Endothelial cell of umbilical vein (primary cell): ENCODE data around the gene MMRN1. TPM values are rescaled to one million over a fixed set of nuclear protein-coding genes. Genes with fewer than 3 reads are reported as not detected.

Experiments used
- BruUV-seq: library from RNA; stranded (reverse); fragments of 400-500 nt; replicated peaks from 2 replicates; lab custom pipeline; 2021; lab: Mats Ljungman, UMichigan
- CTCF ChIA-PET: fragments of 300-600, 350-600 bp; sonication (Branson Sonifier 250); formaldehyde crosslinking; loops from one replicate; lab custom pipeline; 2021; ENCODE audit warnings: antibody characterized with exemption, inconsistent platforms; lab: Charles Lee
- POLR2A ChIA-PET: fragments of 300-600, 350-600 bp; sonication (Branson Sonifier 250); formaldehyde crosslinking; loops from one replicate; lab custom pipeline; 2021; ENCODE audit warnings: antibody characterized with exemption, inconsistent platforms; lab: Charles Lee
- DNase-seq: peaks from one replicate; pipeline ENCODE4 v3.0.0-alpha.2; 2011; ENCODE audit warnings: low read depth, low spot score
- FAIRE-seq: peaks from 2 replicates; lab custom pipeline; 2011; peaks lifted over from hg19 to GRCh38; lab: Jason Lieb, UNC
- H2AFZ ChIP-seq: 2 replicates; pipeline ENCODE4 v1.6.0; 2012; ENCODE audit warnings: low read depth, low read length, control low read depth, inconsistent platforms
- H3K27ac ChIP-seq: 2 replicates; pipeline ENCODE4 v1.5.1; 2011; ENCODE audit warnings: low read depth, mild to moderate bottlenecking, control low read depth, low read length, moderate library complexity; ENCODE audit not compliant: insufficient read depth
- H3K27me3 ChIP-seq, 2 experiments: 2 replicates each; pipeline versions ENCODE4 v1.6.0 to v1.6.1; 2011; ENCODE audit warnings: low read length in 2 of 2, mixed read lengths in 1 of 2; ENCODE audit not compliant: control insufficient read depth in 2 of 2, insufficient read depth in 2 of 2
- H3K36me3 ChIP-seq, 2 experiments: 2 replicates in 1 of 2; 3 replicates in 1 of 2; pipeline ENCODE4 v1.5.1; 2011; ENCODE audit warnings: low read length in 2 of 2, mild to moderate bottlenecking in 1 of 2, moderate library complexity in 1 of 2; ENCODE audit not compliant: control insufficient read depth in 2 of 2, insufficient read depth in 2 of 2; ENCODE audit errors: extremely low read depth in 1 of 2
- H3K4me1 ChIP-seq: 3 replicates; pipeline ENCODE4 v1.5.1; 2011; ENCODE audit warnings: mild to moderate bottlenecking, low read length; ENCODE audit not compliant: control insufficient read depth, insufficient read depth; ENCODE audit errors: extremely low read depth
- H3K4me2 ChIP-seq: 2 replicates; pipeline ENCODE4 v1.6.1; 2011; ENCODE audit warnings: low read length, control low read depth, mixed read lengths; ENCODE audit not compliant: insufficient read depth
- H3K4me3 ChIP-seq, 3 experiments: fragments of 200-600 bp in 1 of 3; sonication (generic), shearing (Covaris generic) in 1 of 3; replicated peaks in 1 of 3; 2 replicates each; pipeline ENCODE4 v1.5.1; 2011 to 2016; ENCODE audit warnings: control low read depth in 3 of 3, low read length in 3 of 3, mild to moderate bottlenecking in 2 of 3, inconsistent platforms in 1 of 3, low read depth in 1 of 3, moderate library complexity in 1 of 3; ENCODE audit not compliant: insufficient read depth in 1 of 3
- H3K79me2 ChIP-seq: 2 replicates; pipeline ENCODE4 v1.6.0; 2012; ENCODE audit warnings: low read length, inconsistent platforms; ENCODE audit not compliant: control insufficient read depth, insufficient read depth
- H3K9ac ChIP-seq: replicated peaks from 2 replicates; pipeline ENCODE3; 2011; ENCODE audit warnings: low read length, control low read depth; ENCODE audit not compliant: insufficient read depth; ENCODE audit errors: extremely low read depth
- H3K9me1 ChIP-seq: replicated peaks from 3 replicates; pipeline ENCODE4 v1.6.0; 2011; ENCODE audit warnings: mild to moderate bottlenecking, low read length; ENCODE audit not compliant: control insufficient read depth, insufficient read depth; ENCODE audit errors: extremely low read depth
- H3K9me3 ChIP-seq: replicated peaks from 2 replicates; pipeline ENCODE4 v1.5.1; 2012; ENCODE audit warnings: low read length, inconsistent platforms; ENCODE audit not compliant: control insufficient read depth, insufficient read depth
- H4K20me1 ChIP-seq: replicated peaks from 2 replicates; pipeline ENCODE3; 2011; ENCODE audit warnings: mild to moderate bottlenecking, low read length; ENCODE audit not compliant: control insufficient read depth, insufficient read depth; ENCODE audit errors: extremely low read depth
- CTCF ChIP-seq, 2 donors: IDR thresholded peaks; 1 replicate in 1 of 2; 2 replicates in 1 of 2; pipeline ENCODE4 v1.5.1; 2011; ENCODE audit warnings: low read length in 2 of 2, mild to moderate bottlenecking in 2 of 2, moderate library complexity in 2 of 2, control low read depth in 1 of 2, inconsistent platforms in 1 of 2, low read depth in 1 of 2; ENCODE audit not compliant: insufficient read depth in 1 of 2; ENCODE audit errors: extremely low read depth in 1 of 2
- EZH2 ChIP-seq: IDR thresholded peaks from 2 replicates; pipeline ENCODE4 v1.6.1; 2012; ENCODE audit warnings: borderline replicate concordance, low read depth, mild to moderate bottlenecking, moderate library complexity, low read length, inconsistent platforms; ENCODE audit not compliant: severe bottlenecking
- FOS ChIP-seq: IDR thresholded peaks from 2 replicates; pipeline ENCODE4 v1.6.1; 2011; ENCODE audit warnings: mild to moderate bottlenecking, low read length, moderate library complexity, borderline replicate concordance; ENCODE audit not compliant: insufficient read depth
- GATA2 ChIP-seq: IDR thresholded peaks from 2 replicates; pipeline ENCODE4 v1.7.0; 2011; ENCODE audit warnings: low read depth, mild to moderate bottlenecking, moderate library complexity, mixed read lengths, low read length; ENCODE audit not compliant: insufficient read length, insufficient read depth
- JUN ChIP-seq: IDR thresholded peaks from 2 replicates; pipeline ENCODE4 v1.6.1; 2011; ENCODE audit warnings: borderline replicate concordance, low read depth; ENCODE audit not compliant: insufficient read length, insufficient read depth
- MYC ChIP-seq: IDR thresholded peaks from one replicate; pipeline ENCODE4 v1.6.1; 2011; ENCODE audit warnings: mild to moderate bottlenecking, low read depth, low read length
- POLR2A ChIP-seq: IDR thresholded peaks from 2 replicates; pipeline ENCODE4 v1.6.1; 2012; ENCODE audit warnings: low read depth, mild to moderate bottlenecking, control low read depth, low read length
- POLR2AphosphoS5 ChIP-seq: IDR thresholded peaks from 2 replicates; pipeline ENCODE4 v1.6.1; 2012; ENCODE audit warnings: low read depth, mild to moderate bottlenecking, control low read depth, low read length, moderate library complexity; ENCODE audit not compliant: insufficient read depth
- dilution Hi-C: fragments of 300-500 bp; cut with MboI; formaldehyde crosslinking; loops from one replicate; pipeline ENCODE4 v1.15.0; 2019; ENCODE audit warnings: low sequenced_read_pairs; ENCODE audit not compliant: extremely low pct_ligation_motif_present
- intact Hi-C: fragments of 100-400 bp; cut with micrococcal nuclease; formaldehyde crosslinking; loops from one replicate; pipeline ENCODE4 v1.10.0; 2022
- polyA plus RNA-seq, 4 experiments: library from polyadenylated mRNA; depleted of rRNA in 3 of 4; stranded (reverse) in 3 of 4; unstranded in 1 of 4; fragments of >200 nt; gene quantifications; 2 replicates each; pipeline versions ENCODE4 v1.2.1 to v1.2.3, GENCODE V29; 2011 to 2012; ENCODE audit warnings: missing spikeins in 1 of 4
- total RNA-seq: library from RNA; stranded (reverse); gene quantifications from 2 replicates; pipeline ENCODE4 v1.2.3, GENCODE V29; 2021
- TF ChIP-seq, protein P1 (sequence below): IDR thresholded peaks from 2 replicates; pipeline ENCODE4 v1.6.1; 2011; ENCODE audit not compliant: insufficient read depth, insufficient read length

MMRN1 gene
- total and polyA plus RNA-seq, 2 donors (not counting 3 experiments of a cell fraction or from before 2014, with no cell fraction given), result 143 to 414 TPM

DNA sequence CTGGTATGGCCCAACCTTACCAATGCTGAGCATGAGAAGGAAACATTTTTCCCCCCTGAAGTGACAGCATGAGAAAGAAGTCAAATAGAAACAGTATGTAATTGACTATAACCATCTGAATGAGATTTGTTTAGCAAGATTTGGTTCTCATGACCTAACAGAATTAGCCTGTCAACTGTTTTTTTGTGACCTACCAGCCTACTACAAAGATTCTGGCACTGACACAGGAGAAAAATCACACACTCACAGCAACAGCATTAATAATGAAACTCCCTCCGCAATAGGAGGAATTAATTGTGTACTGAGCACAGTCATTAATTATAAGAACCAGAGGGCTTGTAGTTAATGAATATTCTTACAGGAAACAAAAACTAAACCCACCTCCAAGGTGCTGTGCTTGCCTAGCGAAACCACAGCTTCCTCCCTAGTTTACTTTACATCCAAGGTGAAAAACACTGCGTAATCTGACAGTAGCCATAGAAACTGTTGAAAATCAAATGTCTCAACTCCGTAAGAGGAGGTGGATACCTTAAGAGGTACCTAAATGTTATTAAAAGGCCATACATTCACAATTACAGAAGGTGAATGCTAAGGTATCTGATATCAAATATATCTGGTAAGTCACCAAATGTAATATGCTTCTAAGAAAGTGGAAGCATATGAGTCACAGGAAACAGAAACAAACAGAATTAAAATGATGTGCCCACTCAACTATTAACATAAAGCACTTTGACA, 34.9 kb downstream of the MMRN1 start:
- CTCF ChIA-PET, result interaction anchor here (0.6 kb wide), 1 partner anchor 8 kb away, joined by 3 read pairs; no protein-coding TSS in a partner anchor
- peak; percentile 50 for DNase-seq
- dilution Hi-C loops, result no loop called here

GRCh38 chr4:89939546-89939945, 44.9 kb downstream of the MMRN1 start:
- Histone ChIP-seq H3K4me1 (no peaks in the 10 kb centered on the region), H3K9me3 (no peaks in the 10 kb centered on the region), H3K9me1 (no peaks in the 10 kb centered on the region), H3K27me3 (no peaks in the 10 kb centered on the region), H2AFZ (no peak overlapping the region), H3K4me3 (no peak overlapping the region), H3K4me2 (no peak overlapping the region), H3K36me3 (peaks cover 6 to 15% of the 10 kb centered on the region in 2 experiments), H3K9ac (no peak overlapping the region), H4K20me1 (no peaks in the 10 kb centered on the region), H3K79me2 (peaks cover 26% of the 10 kb centered on the region), H3K27ac (no peak overlapping the region)
- intact Hi-C loops (no loop called here), dilution Hi-C loops (no loop called here)
- no peak for DNase-seq
- TF ChIP-seq MYC (no peak), EZH2 (no peak), CTCF (IDR thresholded peaks at IDR 0.05; ENCODE audit: extremely low read depth in 1 of 2, insufficient read depth in 1 of 2, low read depth in 1 of 2, low read length in 2 of 2) (no peak), FOS (no peak), JUN (no peak), POLR2A (no peak), GATA2 (no peak), POLR2AphosphoS5 (no peak)
- TF ChIP-seq, protein P1, sequence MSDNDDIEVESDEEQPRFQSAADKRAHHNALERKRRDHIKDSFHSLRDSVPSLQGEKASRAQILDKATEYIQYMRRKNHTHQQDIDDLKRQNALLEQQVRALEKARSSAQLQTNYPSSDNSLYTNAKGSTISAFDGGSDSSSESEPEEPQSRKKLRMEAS, result no peak
- CTCF ChIA-PET, result no interaction called here
- BruUV-seq, result no TSS peak
- POLR2A ChIA-PET, result no interaction called here
- no peak for FAIRE-seq

More for the DNA sequence above, 34.9 kb downstream of the MMRN1 start:
- Histone ChIP-seq H3K79me2 (peaks cover 17% of the 10 kb centered on the region), H3K4me3 (no peak overlapping the region), H3K4me1 (peaks cover 12% of the 10 kb centered on the region), H3K4me2 (peak overlapping the region; percentile 38), H4K20me1 (peaks cover 3% of the 10 kb centered on the region), H3K27me3 (no peaks in the 10 kb centered on the region), H3K9ac (no peak overlapping the region), H3K9me1 (no peaks in the 10 kb centered on the region), H2AFZ (no peak overlapping the region), H3K36me3 (peaks cover 22 to 27% of the 10 kb centered on the region in 2 experiments), H3K9me3 (no peaks in the 10 kb centered on the region), H3K27ac (peak overlapping the region; percentile 47)
- peak; percentile 42 for TF ChIP-seq JUN
- peak; percentile 68 for TF ChIP-seq FOS
- no peak for TF ChIP-seq EZH2
- BruUV-seq, result no TSS peak
- peak; percentile 43 for FAIRE-seq
- intact Hi-C loops, result no loop called here
- POLR2A ChIA-PET, result no interaction called here
